ENCODE results near the gene RANBP2. TPM values are rescaled to one million over a fixed set of nuclear protein-coding genes. Genes with fewer than 3 reads are reported as not detected.
"Not testable (repeated sequence)": the region's sequence is repeated elsewhere in the genome, so short reads cannot be mapped to it uniquely, and the experiment has no call there.

RANBP2 gene
- total RNA-seq, 1 experiment from 2014 or later: 69.5 TPM

DNA sequence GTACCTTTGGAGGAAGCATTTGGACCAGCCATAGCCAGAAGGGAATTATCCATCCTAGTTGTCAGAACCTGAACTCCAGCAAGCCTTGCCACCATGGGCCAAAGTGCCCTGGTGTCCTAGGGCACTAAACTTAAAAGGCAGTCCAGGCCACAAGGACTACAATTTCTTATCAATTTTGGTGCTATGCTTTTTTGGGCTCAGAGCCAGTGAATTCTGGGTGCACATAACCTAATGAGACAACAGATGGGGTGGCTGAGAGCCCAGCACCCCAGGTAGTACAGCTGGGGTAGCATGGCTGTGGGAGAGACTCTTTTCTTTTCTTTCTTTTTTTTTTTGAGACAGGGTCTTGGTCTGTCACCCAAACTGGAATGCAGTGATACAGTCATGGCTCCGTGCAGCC is 14.4 kb upstream of the RANBP2 start:
- Histone ChIP-seq H3K9me2 (ENCODE audit: insufficient read depth) (no peaks in the 10 kb centered on the region), H3K9me3 (ENCODE audit: control insufficient read depth in 1 of 2, insufficient read depth in 1 of 2, low read depth in 1 of 2, low read length in 2 of 2) (no peaks in the 10 kb centered on the region), H4K20me1 (ENCODE audit: insufficient read depth) (no peaks in the 10 kb centered on the region), H3K79me2 (ENCODE audit: insufficient read depth, low read length) (no peaks in the 10 kb centered on the region), H3K4me3 (replicated peaks in 1 of 2; ENCODE audit: low read depth in 1 of 2, low read length in 2 of 2) (no peak overlapping the region), H3K27me3 (ENCODE audit: insufficient read depth, low read length) (no peaks in the 10 kb centered on the region), H2AFZ (ENCODE audit: low read depth, low read length, poor library complexity, severe bottlenecking) (no peak overlapping the region), H3K27ac (ENCODE audit: low read depth, low read length) (no peak overlapping the region), H3K9ac (ENCODE audit: low read length) (no peak overlapping the region), H3K36me3 (ENCODE audit: control insufficient read depth in 1 of 2, insufficient read depth in 2 of 2, low read length in 2 of 2) (no peaks in the 10 kb centered on the region), H3K4me2 (ENCODE audit: low read length) (no peak overlapping the region), H3K4me1 (ENCODE audit: control insufficient read depth in 1 of 2, insufficient read depth in 2 of 2, low read length in 2 of 2) (no peaks in the 10 kb centered on the region)
- ATAC-seq: no peak
- ChIA-PET POLR2A (no interaction called here), RAD21 (ENCODE audit: low non-redundant PET in 1 of 2, low total read pairs in 2 of 2, uncharacterized antibody in 2 of 2, unreplicated experiment in 2 of 2) (no interaction called here), CTCF (no interaction called here)
- no peak for TF ChIP-seq SIN3A (IDR thresholded peaks at IDR 0.05; ENCODE audit: low read depth)
- TF ChIP-seq POLR2AphosphoS5 (IDR thresholded peaks at IDR 0.05; ENCODE audit: low read depth, low read length): no peak
- intact Hi-C loops (cut with micrococcal nuclease): no loop called here
- BruUV-seq (replicated peaks): no TSS peak
- no peak for DNase-seq (ENCODE audit: low read depth, low spot score)

DNA sequence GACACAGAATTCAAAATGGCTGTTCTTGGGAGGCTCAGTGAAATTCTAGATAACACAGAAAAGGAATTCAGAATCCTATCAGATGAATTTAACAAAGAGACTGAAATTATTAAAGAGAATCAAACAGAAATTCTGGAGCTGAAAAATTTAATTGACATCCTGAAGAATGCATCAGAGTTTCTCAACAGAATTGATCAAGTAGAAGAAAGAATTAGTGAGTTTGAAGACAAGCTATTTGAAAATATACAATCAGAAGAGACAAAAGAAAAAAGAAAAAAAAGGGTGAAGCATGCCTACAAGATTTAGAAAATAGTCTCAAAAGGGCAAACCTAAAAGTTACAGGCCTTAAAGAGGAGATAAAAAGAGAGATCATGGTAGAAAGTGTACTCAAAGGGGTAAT is 12.0 kb upstream of the RANBP2 start:
- BruUV-seq (replicated peaks): no TSS peak
- ChIA-PET RAD21 (ENCODE audit: low non-redundant PET in 1 of 2, low total read pairs in 2 of 2, uncharacterized antibody in 2 of 2, unreplicated experiment in 2 of 2) (no interaction called here), CTCF (no interaction called here)

GRCh38 chr2:108716971-108717370 is 2.3 kb upstream of the RANBP2 start:
- intact Hi-C loops (cut with micrococcal nuclease); CTCF ChIA-PET; POLR2A ChIA-PET; BruUV-seq (replicated peaks); DNase-seq (ENCODE audit: low read depth, low spot score); ATAC-seq; H3K4me2 ChIP-seq (ENCODE audit: low read length); H3K9me2 ChIP-seq (ENCODE audit: insufficient read depth); H3K9me3 ChIP-seq (ENCODE audit: control insufficient read depth in 1 of 2, insufficient read depth in 1 of 2, low read depth in 1 of 2, low read length in 2 of 2); H3K9ac ChIP-seq (ENCODE audit: low read length); H4K20me1 ChIP-seq (ENCODE audit: insufficient read depth); RAD21 ChIA-PET (ENCODE audit: low non-redundant PET in 1 of 2, low total read pairs in 2 of 2, uncharacterized antibody in 2 of 2, unreplicated experiment in 2 of 2); H3K36me3 ChIP-seq (ENCODE audit: control insufficient read depth in 1 of 2, insufficient read depth in 2 of 2, low read length in 2 of 2); H3K27ac ChIP-seq (ENCODE audit: low read depth, low read length); H3K27me3 ChIP-seq (ENCODE audit: insufficient read depth, low read length); H2AFZ ChIP-seq (ENCODE audit: low read depth, low read length, poor library complexity, severe bottlenecking); H3K4me3 ChIP-seq (replicated peaks in 1 of 2; ENCODE audit: low read depth in 1 of 2, low read length in 2 of 2): not testable (repeated sequence)
- peaks cover 26% of the 10 kb centered on the region for H3K79me2 ChIP-seq (ENCODE audit: insufficient read depth, low read length)
- H3K4me1 ChIP-seq (ENCODE audit: control insufficient read depth in 1 of 2, insufficient read depth in 2 of 2, low read length in 2 of 2): peaks cover 0 to 13% of the 10 kb centered on the region in 2 experiments; a peak in 2 of 4 replicates

More for the DNA sequence above, 12.0 kb upstream of the RANBP2 start:
- no peak for TF ChIP-seq CEBPB (IDR thresholded peaks at IDR 0.05; ENCODE audit: low read depth)
- no peak for TF ChIP-seq ZNF274 (IDR thresholded peaks at IDR 0.05; ENCODE audit: low read depth, low read length)
- intact Hi-C loops (cut with micrococcal nuclease): no loop called here
- no peak overlapping the region for H2AFZ ChIP-seq (ENCODE audit: low read depth, low read length, poor library complexity, severe bottlenecking)
- H3K4me1 ChIP-seq (ENCODE audit: control insufficient read depth in 1 of 2, insufficient read depth in 2 of 2, low read length in 2 of 2): no peaks in the 10 kb centered on the region
- POLR2A ChIA-PET: no interaction called here
- no peaks in the 10 kb centered on the region for H3K27me3 ChIP-seq (ENCODE audit: insufficient read depth, low read length)
- no peaks in the 10 kb centered on the region for H3K9me3 ChIP-seq (ENCODE audit: control insufficient read depth in 1 of 2, insufficient read depth in 1 of 2, low read depth in 1 of 2, low read length in 2 of 2)
- H3K27ac ChIP-seq (ENCODE audit: low read depth, low read length): no peak overlapping the region
- H3K36me3 ChIP-seq (ENCODE audit: control insufficient read depth in 1 of 2, insufficient read depth in 2 of 2, low read length in 2 of 2): no peaks in the 10 kb centered on the region
- ATAC-seq (no peak), DNase-seq (ENCODE audit: low read depth, low spot score) (no peak)
- no peaks in the 10 kb centered on the region for H3K9me2 ChIP-seq (ENCODE audit: insufficient read depth)
- no peaks in the 10 kb centered on the region for H3K79me2 ChIP-seq (ENCODE audit: insufficient read depth, low read length)
- H3K9ac ChIP-seq (ENCODE audit: low read length): no peak overlapping the region
- no peak overlapping the region for H3K4me3 ChIP-seq (replicated peaks in 1 of 2; ENCODE audit: low read depth in 1 of 2, low read length in 2 of 2)
- H3K4me2 ChIP-seq (ENCODE audit: low read length): no peak overlapping the region
- H4K20me1 ChIP-seq (ENCODE audit: insufficient read depth): no peaks in the 10 kb centered on the region

DNA sequence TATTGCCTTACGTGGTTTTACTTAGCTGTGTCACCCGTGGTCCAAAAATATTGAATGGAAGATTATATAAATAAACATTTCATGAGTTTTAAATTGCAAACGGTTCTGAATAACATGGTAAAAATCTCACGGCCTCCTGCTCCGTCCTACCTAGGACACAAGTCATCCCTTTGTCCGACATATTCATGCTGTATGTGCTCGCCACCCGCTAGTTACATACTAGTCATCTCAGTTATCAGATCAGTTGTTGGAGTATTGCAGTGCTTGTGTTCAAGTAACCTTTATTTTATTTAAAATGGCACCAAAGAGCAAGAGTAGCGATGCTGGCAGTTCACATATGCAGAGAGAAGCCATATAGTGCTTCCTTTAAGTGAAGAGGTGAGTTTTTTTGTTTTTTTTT is 6.8 kb downstream of the RANBP2 start:
- H3K27ac ChIP-seq (ENCODE audit: low read depth, low read length); DNase-seq (ENCODE audit: low read depth, low spot score); H3K27me3 ChIP-seq (ENCODE audit: insufficient read depth, low read length); intact Hi-C loops (cut with micrococcal nuclease); RAD21 ChIA-PET (ENCODE audit: low non-redundant PET in 1 of 2, low total read pairs in 2 of 2, uncharacterized antibody in 2 of 2, unreplicated experiment in 2 of 2); POLR2A ChIA-PET; H3K9me2 ChIP-seq (ENCODE audit: insufficient read depth); H3K9ac ChIP-seq (ENCODE audit: low read length); H3K4me3 ChIP-seq (replicated peaks in 1 of 2; ENCODE audit: low read depth in 1 of 2, low read length in 2 of 2); H3K9me3 ChIP-seq (ENCODE audit: control insufficient read depth in 1 of 2, insufficient read depth in 1 of 2, low read depth in 1 of 2, low read length in 2 of 2); H3K36me3 ChIP-seq (ENCODE audit: control insufficient read depth in 1 of 2, insufficient read depth in 2 of 2, low read length in 2 of 2); H3K4me2 ChIP-seq (ENCODE audit: low read length); H2AFZ ChIP-seq (ENCODE audit: low read depth, low read length, poor library complexity, severe bottlenecking); BruUV-seq (replicated peaks); H4K20me1 ChIP-seq (ENCODE audit: insufficient read depth); ATAC-seq; H3K4me1 ChIP-seq (ENCODE audit: control insufficient read depth in 1 of 2, insufficient read depth in 2 of 2, low read length in 2 of 2); CTCF ChIA-PET: not testable (repeated sequence)
- H3K79me2 ChIP-seq (ENCODE audit: insufficient read depth, low read length): peaks cover 83% of the 10 kb centered on the region
